Muscle of leg (tissue), 11 donors: ENCODE results near the gene HOXA13. TPM values are rescaled to one million over a fixed set of nuclear protein-coding genes. Genes with fewer than 3 reads are reported as not detected.

Experiments used
- DNase-seq: peaks from one replicate; pipeline ENCODE4 v3.0.0; 2013
- H3K27ac ChIP-seq: one replicate; pipeline ENCODE4 v1.5.1; 2013; ENCODE audit warnings: mild to moderate bottlenecking, low read length, control low read depth
- H3K27me3 ChIP-seq: one replicate; pipeline ENCODE4 v1.6.1; 2013; ENCODE audit warnings: low read length; ENCODE audit not compliant: control insufficient read depth, insufficient read depth
- H3K36me3 ChIP-seq: one replicate; pipeline ENCODE4 v1.6.1; 2013; ENCODE audit warnings: low read length; ENCODE audit not compliant: control insufficient read depth, insufficient read depth
- H3K4me1 ChIP-seq: one replicate; pipeline ENCODE4 v1.6.1; 2013; ENCODE audit warnings: low read length; ENCODE audit not compliant: control insufficient read depth, insufficient read depth
- H3K4me3 ChIP-seq: one replicate; pipeline ENCODE4 v1.5.1; 2013; ENCODE audit warnings: low read length, control low read depth
- H3K9me3 ChIP-seq: replicated peaks from 2 replicates; pipeline ENCODE4 v1.6.1; 2013; ENCODE audit warnings: low read depth, low read length; ENCODE audit not compliant: control insufficient read depth
- WGBS: methylation state at CpG from one replicate; pipeline ENCODE4 v1.1.5; 2013; ENCODE audit warnings: missing lambda C conversion rate; ENCODE audit not compliant: insufficient coverage; 5-methylcytosine and 5-hydroxymethylcytosine counted together
- polyA plus RNA-seq, 8 donors: library from polyadenylated mRNA; unstranded; fragments of 120-200 nt; gene quantifications; one replicate each; pipeline versions ENCODE4 v1.2.1 to v1.2.3, GENCODE V29; 2013; ENCODE audit warnings: inconsistent platforms in 1 of 8, low replicate concordance in 1 of 8; ENCODE audit not compliant: insufficient read length in 8 of 8, insufficient read depth in 1 of 8
- total RNA-seq: library from RNA; stranded (reverse); fragments of 120-200 nt; gene quantifications from one replicate; pipeline ENCODE4 v1.2.4, GENCODE V29; 2013

Gene HOXA13
- total and polyA plus RNA-seq, 9 donors: 0.27 to 1.6 (median 0.48) TPM; not detected in 2

GRCh38 chr7:27235387-27236311 lies 35.8 kb upstream of the HOXA13 start:
- peak; percentile 64 for DNase-seq
- Histone ChIP-seq H3K4me1 (peaks cover 24% of the 10 kb centered on the region), H3K4me3 (peak overlapping the region; percentile 51), H3K36me3 (no peaks in the 10 kb centered on the region), H3K27me3 (peaks cover 71% of the 10 kb centered on the region), H3K9me3 (no peaks in the 10 kb centered on the region), H3K27ac (no peak overlapping the region)
- under 1% methylated on average over 55 of the region's 66 CpGs for WGBS

DNA sequence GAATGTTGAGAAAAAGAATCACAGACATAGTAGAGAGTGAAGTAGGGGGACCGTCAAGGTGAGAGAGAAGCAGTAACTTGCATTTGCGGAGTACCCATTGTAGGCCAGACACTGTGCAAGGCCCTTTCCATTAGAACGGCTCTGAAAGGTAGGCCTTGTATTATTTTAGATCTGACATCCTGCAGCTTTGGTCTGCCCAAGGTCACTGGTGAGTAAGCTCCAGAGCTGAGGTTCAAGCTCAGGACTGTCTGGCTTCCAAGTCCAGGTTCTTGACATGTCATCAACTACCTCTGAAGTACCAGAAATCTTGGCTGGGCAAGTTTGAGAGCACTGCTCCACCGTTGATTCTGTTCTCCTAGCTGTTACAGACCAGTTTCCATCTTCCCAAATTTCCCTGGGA lies 29.6 kb upstream of the HOXA13 start:
- Histone ChIP-seq H3K4me3 (no peak overlapping the region), H3K27ac (no peak overlapping the region), H3K9me3 (no peaks in the 10 kb centered on the region), H3K27me3 (peaks cover 34% of the 10 kb centered on the region), H3K4me1 (peaks cover 8% of the 10 kb centered on the region), H3K36me3 (no peaks in the 10 kb centered on the region)
- DNase-seq: no peak
- 80% methylated on average over 4 of the region's 4 CpGs for WGBS

- peaks cover 50% of the 10 kb centered on the region for H3K27me3 ChIP-seq
- peaks cover 8% of the 10 kb centered on the region for H3K4me1 ChIP-seq
- DNase-seq: no peak
- H3K27ac ChIP-seq: no peak overlapping the region
- 8% methylated on average over 56 of the region's 61 CpGs for WGBS
- no peak overlapping the region for H3K4me3 ChIP-seq
- no peaks in the 10 kb centered on the region for H3K9me3 ChIP-seq
- no peaks in the 10 kb centered on the region for H3K36me3 ChIP-seq
Observed at GRCh38 chr7:27224983-27225934, 25.4 kb upstream of the HOXA13 start.

DNA sequence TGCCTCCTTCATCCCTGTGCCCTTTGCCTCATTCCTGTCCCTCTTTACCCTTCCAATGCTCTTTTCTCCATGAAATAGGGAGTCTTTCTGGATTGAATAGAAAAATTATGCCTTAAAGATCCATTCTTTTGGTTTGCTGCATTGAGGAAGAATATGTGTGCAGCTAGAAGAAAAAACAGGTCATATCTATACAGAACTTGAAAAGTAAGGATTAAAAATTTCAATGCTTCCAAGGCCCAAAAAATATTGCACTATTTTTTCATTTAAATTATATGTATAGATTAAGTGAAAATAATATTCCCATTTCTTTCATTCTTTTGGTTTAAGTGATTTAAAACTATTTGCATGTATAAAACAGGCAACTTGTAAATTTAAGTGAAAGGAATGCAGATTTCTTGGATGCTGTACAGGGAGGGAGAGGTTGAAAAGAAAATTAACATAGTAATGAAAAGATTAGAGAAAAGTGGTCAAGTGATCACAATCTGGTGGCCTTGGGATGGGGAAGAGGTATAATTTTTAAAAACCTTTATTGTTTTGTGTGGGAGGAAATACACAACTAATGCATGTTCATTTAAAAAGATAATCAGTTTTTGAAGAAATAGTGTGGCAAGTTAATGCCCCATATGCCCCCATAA lies 24.2 kb upstream of the HOXA13 start:
- H3K27ac ChIP-seq: no peak overlapping the region
- H3K27me3 ChIP-seq: peaks cover 62% of the 10 kb centered on the region
- peaks cover 8% of the 10 kb centered on the region for H3K4me1 ChIP-seq
- no peak overlapping the region for H3K4me3 ChIP-seq
- no peaks in the 10 kb centered on the region for H3K36me3 ChIP-seq
- DNase-seq: no peak
- no peaks in the 10 kb centered on the region for H3K9me3 ChIP-seq

DNA sequence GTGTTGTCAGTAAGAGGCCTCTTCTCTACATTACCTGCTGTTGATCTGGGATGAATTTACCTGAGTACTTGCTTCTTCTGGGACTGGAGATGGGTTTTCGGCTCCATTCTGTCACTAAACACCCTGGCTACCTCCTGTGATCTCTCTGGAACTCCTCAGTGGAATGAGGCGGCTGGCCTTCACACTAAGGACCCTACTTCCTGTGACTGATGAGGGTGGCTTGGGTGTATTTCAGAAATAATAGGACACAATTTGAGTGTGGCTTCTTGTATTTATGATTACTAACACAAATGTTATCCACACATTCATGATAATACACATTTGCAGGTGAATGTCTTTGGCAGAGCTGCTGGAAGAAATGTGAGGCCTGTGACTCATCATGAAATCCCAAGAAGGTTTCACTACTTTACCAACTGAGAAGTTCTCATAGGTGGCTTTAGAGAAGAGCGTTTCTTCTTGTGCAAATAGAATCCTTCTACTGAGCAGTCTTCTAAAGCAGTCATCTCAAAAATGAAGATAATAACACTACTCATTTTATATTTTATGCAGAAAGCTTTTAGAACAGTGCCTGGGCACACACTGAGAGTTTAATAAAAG lies 21.4 kb upstream of the HOXA13 start:
- Histone ChIP-seq H3K36me3 (no peaks in the 10 kb centered on the region), H3K4me1 (peaks cover 8% of the 10 kb centered on the region), H3K27me3 (peaks cover 68% of the 10 kb centered on the region), H3K9me3 (no peaks in the 10 kb centered on the region), H3K4me3 (no peak overlapping the region), H3K27ac (no peak overlapping the region)
- DNase-seq: no peak
- no CpG with 5 or more reads among the region's 3 CpGs for WGBS

DNA sequence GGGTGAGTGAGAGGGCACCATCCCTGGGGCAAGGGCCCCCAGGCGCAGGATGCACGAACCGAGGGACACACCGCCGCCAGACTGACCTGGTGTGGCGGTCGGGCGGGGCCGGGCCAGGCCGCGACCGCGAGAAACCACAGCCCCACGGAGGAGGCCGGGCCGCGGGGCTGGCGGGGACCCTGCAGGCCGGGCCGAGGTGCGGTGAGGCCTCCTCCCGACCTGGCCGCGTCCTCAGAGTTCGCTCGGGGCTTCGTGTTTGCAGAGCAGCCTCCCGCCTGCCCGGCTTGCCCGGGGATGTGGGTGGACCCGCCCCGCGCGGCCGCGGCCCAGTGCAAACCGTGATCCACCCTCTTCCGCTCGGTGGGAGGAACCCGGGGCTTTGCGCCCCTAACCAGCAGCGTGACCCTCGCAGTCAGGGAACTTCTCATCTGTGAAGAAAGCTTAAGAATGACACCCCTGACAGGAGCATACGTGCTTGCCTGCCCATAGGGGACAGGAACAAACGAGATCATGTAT lies 20.6 kb upstream of the HOXA13 start:
- H3K4me3 ChIP-seq: no peak overlapping the region
- H3K27me3 ChIP-seq: peaks cover 67% of the 10 kb centered on the region
- no peak overlapping the region for H3K27ac ChIP-seq
- H3K36me3 ChIP-seq: no peaks in the 10 kb centered on the region
- DNase-seq: no peak
- H3K4me1 ChIP-seq: peaks cover 6% of the 10 kb centered on the region
- no peaks in the 10 kb centered on the region for H3K9me3 ChIP-seq
- WGBS: 17% methylated on average over 44 of the region's 45 CpGs

- DNase-seq: no peak
- no peak overlapping the region for H3K4me3 ChIP-seq
- H3K27me3 ChIP-seq: peaks cover 66% of the 10 kb centered on the region
- H3K27ac ChIP-seq: no peak overlapping the region
- H3K4me1 ChIP-seq: no peaks in the 10 kb centered on the region
- 80% methylated on average over 4 of the region's 4 CpGs for WGBS
- H3K9me3 ChIP-seq: no peaks in the 10 kb centered on the region
- H3K36me3 ChIP-seq: no peaks in the 10 kb centered on the region
Observed at GRCh38 chr7:27219821-27220220, 19.9 kb upstream of the HOXA13 start.

DNA sequence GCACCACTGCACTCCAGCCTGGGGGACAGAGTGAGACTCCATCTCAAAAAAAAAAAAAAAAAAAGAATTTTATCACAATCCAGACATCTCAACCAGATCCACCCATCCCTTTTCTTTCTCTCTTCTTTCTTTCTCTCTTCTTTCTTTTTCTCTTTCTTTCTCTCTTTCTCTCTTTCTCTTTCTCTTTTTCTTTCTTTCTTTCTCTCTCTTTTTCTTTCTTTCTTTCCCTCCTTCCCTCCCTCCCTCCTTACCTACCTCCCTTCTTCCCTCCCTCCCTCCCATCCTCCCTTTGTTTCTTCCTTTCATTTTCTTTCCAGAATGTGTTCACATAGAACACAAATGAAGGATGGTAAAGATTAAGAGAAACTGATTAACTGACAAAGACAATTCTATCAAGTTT lies 18.1 kb upstream of the HOXA13 start:
- no peak for DNase-seq
- no peak overlapping the region for H3K27ac ChIP-seq
- peaks cover 1% of the 10 kb centered on the region for H3K4me1 ChIP-seq
- H3K36me3 ChIP-seq: no peaks in the 10 kb centered on the region
- no peaks in the 10 kb centered on the region for H3K9me3 ChIP-seq
- peaks cover 78% of the 10 kb centered on the region for H3K27me3 ChIP-seq
- H3K4me3 ChIP-seq: no peak overlapping the region

GRCh38 chr7:27215356-27215755 lies 15.5 kb upstream of the HOXA13 start:
- no peak overlapping the region for H3K27ac ChIP-seq
- H3K4me3 ChIP-seq: no peak overlapping the region
- H3K36me3 ChIP-seq: no peaks in the 10 kb centered on the region
- no peak for DNase-seq
- H3K9me3 ChIP-seq: peaks cover 2% of the 10 kb centered on the region
- H3K4me1 ChIP-seq: peaks cover 11% of the 10 kb centered on the region
- H3K27me3 ChIP-seq: peaks cover 83% of the 10 kb centered on the region
- WGBS: no CpG with 5 or more reads among the region's 2 CpGs
